Activated CD4-positive, alpha-beta T cell treated with anti-CD3 and anti-CD28 coated beads, Interleukin-2, amount 50 U/mL, for 48 hours (primary cell): ENCODE data around the gene SEC61G.

ENCODE experiments used
- DNase-seq, 2 experiments: peaks; one replicate each; pipeline ENCODE4 v3.0.0-alpha.2; 2020

The SEC61G gene

GRCh38 chr7:54757711-54758110 lies 1.3 kb downstream of the SEC61G start:
- no peak for DNase-seq

GRCh38 chr7:54749200-54749599 lies 9.8 kb downstream of the SEC61G start:
- DNase-seq: no peak

- no peak for DNase-seq
Measured at GRCh38 chr7:54747234-54747633, 11.8 kb downstream of the SEC61G start.

GRCh38 chr7:54743580-54743979 lies 15.4 kb downstream of the SEC61G start:
- DNase-seq: no peak

- no peak for DNase-seq
Measured at GRCh38 chr7:54738737-54739136, 20.3 kb downstream of the SEC61G start.

GRCh38 chr7:54729107-54729506 lies 29.9 kb downstream of the SEC61G start:
- DNase-seq: no peak

- no peak for DNase-seq
Measured at GRCh38 chr7:54728411-54728810, 30.6 kb downstream of the SEC61G start.

GRCh38 chr7:54725255-54725654 lies 33.8 kb downstream of the SEC61G start:
- no peak for DNase-seq

- DNase-seq: no peak
Measured at GRCh38 chr7:54722502-54722901, 36.5 kb downstream of the SEC61G start.

- DNase-seq: no peak
Measured at GRCh38 chr7:54722026-54722425, 37.0 kb downstream of the SEC61G start.

- no peak for DNase-seq
Measured at GRCh38 chr7:54719974-54720373, 39.0 kb downstream of the SEC61G start.

GRCh38 chr7:54719425-54719824 lies 39.6 kb downstream of the SEC61G start:
- DNase-seq: no peak

- no peak for DNase-seq
Measured at GRCh38 chr7:54712820-54713219, 46.2 kb downstream of the SEC61G start.

GRCh38 chr7:54711900-54712595 lies 47.0 kb downstream of the SEC61G start:
- no peak for DNase-seq

- DNase-seq: no peak
Measured at GRCh38 chr7:54709283-54709682, 49.7 kb downstream of the SEC61G start.

- no peak for DNase-seq
Measured at GRCh38 chr7:54705436-54705835, 53.6 kb downstream of the SEC61G start.

- no peak for DNase-seq
Measured at GRCh38 chr7:54704851-54705250, 54.2 kb downstream of the SEC61G start.
